HL-60 (cell line): ENCODE measurements around the gene TSPAN18.

Source experiments
- DNase-seq, 2 experiments: peaks; one replicate each; pipeline ENCODE4 v3.0.0-alpha.2; 2010 to 2020; ENCODE audit warnings: low read depth in 1 of 2, low spot score in 1 of 2
- H3K27ac ChIP-seq: fragments of 250-450 bp; sonication (Bioruptor Pico); replicated peaks from 2 replicates; pipeline ENCODE4 v1.5.1; 2020; ENCODE audit warnings: mild to moderate bottlenecking, moderate library complexity
- H3K27me3 ChIP-seq: fragments of 250-450 bp; sonication (Bioruptor Pico); 2 replicates; pipeline ENCODE4 v1.5.1; 2021; ENCODE audit warnings: mild to moderate bottlenecking, moderate library complexity; ENCODE audit not compliant: insufficient read depth, poor library complexity, severe bottlenecking
- H3K4me3 ChIP-seq: replicated peaks from 2 replicates; pipeline ENCODE4 v1.5.1; 2011; ENCODE audit warnings: mild to moderate bottlenecking, control low read depth, low read length; ENCODE audit not compliant: insufficient read depth
- GABPA ChIP-seq: IDR thresholded peaks from 2 replicates; pipeline ENCODE4 v1.6.1; 2012; ENCODE audit warnings: low read depth
- POLR2AphosphoS5 ChIP-seq: IDR thresholded peaks from 2 replicates; pipeline ENCODE4 v1.6.1; 2012; ENCODE audit warnings: low read depth
- REST ChIP-seq: IDR thresholded peaks from 2 replicates; pipeline ENCODE4 v1.6.1; 2012; ENCODE audit warnings: low read depth; ENCODE audit not compliant: insufficient replicate concordance
- SPI1 ChIP-seq: IDR thresholded peaks from 2 replicates; pipeline ENCODE4 v1.6.1; 2012; ENCODE audit warnings: low read depth, mild to moderate bottlenecking, borderline replicate concordance
- TF ChIP-seq, protein P1 (sequence below): IDR thresholded peaks from one replicate; pipeline ENCODE4 v1.5.1; 2011; ENCODE audit warnings: low read length, control low read depth, inconsistent platforms; ENCODE audit not compliant: insufficient read depth

The TSPAN18 gene

DNA sequence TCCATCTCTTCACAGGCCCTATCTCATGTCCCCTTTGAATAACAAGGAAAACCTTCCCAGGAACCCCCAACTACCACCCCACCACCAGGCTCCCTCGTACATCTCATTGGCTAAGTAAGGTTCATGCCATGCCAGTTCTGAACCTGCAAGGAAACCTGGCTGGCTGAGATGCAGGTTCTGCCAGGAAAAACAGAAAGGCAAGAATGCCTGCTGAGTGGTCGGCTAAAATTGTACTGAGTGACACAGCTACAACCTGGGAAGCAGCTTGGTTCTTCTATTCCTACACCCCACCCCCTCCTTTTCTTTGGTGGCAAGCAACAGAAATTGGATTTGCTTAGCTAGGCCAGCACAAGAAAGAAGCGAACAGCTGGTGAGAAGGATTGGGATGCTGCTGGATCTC is 36.1 kb upstream of the TSPAN18 start:
- no peak for DNase-seq
- H3K27me3 ChIP-seq: no peaks in the 10 kb centered on the region
- TF ChIP-seq SPI1: no peak
- TF ChIP-seq GABPA: no peak
- H3K4me3 ChIP-seq: no peak overlapping the region
- no peak overlapping the region for H3K27ac ChIP-seq

GRCh38 chr11:44692460-44692859 is 34.3 kb upstream of the TSPAN18 start:
- H3K27me3 ChIP-seq: peaks cover 1% of the 10 kb centered on the region
- DNase-seq: no peak
- no peak overlapping the region for H3K27ac ChIP-seq
- H3K4me3 ChIP-seq: no peak overlapping the region
- TF ChIP-seq GABPA: no peak
- TF ChIP-seq, protein P1, sequence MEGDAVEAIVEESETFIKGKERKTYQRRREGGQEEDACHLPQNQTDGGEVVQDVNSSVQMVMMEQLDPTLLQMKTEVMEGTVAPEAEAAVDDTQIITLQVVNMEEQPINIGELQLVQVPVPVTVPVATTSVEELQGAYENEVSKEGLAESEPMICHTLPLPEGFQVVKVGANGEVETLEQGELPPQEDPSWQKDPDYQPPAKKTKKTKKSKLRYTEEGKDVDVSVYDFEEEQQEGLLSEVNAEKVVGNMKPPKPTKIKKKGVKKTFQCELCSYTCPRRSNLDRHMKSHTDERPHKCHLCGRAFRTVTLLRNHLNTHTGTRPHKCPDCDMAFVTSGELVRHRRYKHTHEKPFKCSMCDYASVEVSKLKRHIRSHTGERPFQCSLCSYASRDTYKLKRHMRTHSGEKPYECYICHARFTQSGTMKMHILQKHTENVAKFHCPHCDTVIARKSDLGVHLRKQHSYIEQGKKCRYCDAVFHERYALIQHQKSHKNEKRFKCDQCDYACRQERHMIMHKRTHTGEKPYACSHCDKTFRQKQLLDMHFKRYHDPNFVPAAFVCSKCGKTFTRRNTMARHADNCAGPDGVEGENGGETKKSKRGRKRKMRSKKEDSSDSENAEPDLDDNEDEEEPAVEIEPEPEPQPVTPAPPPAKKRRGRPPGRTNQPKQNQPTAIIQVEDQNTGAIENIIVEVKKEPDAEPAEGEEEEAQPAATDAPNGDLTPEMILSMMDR: no peak
- no peak for TF ChIP-seq POLR2AphosphoS5
- no peak for TF ChIP-seq SPI1
- no peak for TF ChIP-seq REST

GRCh38 chr11:44693654-44694119 is 33.1 kb upstream of the TSPAN18 start:
- no peak overlapping the region for H3K4me3 ChIP-seq
- H3K27me3 ChIP-seq: peaks cover 6% of the 10 kb centered on the region
- TF ChIP-seq SPI1: no peak
- TF ChIP-seq, protein P1: no peak
- TF ChIP-seq POLR2AphosphoS5: no peak
- no peak for TF ChIP-seq REST
- TF ChIP-seq GABPA: no peak
- DNase-seq: no peak
- H3K27ac ChIP-seq: no peak overlapping the region

GRCh38 chr11:44694443-44694842 is 32.3 kb upstream of the TSPAN18 start:
- TF ChIP-seq SPI1: no peak
- TF ChIP-seq, protein P1: no peak
- no peak for TF ChIP-seq GABPA
- no peak for TF ChIP-seq REST
- no peak for TF ChIP-seq POLR2AphosphoS5
- no peak for DNase-seq
- H3K27me3 ChIP-seq: peaks cover 6% of the 10 kb centered on the region
- H3K27ac ChIP-seq: no peak overlapping the region
- H3K4me3 ChIP-seq: no peak overlapping the region
